Measurements from ENCODE around the gene ACE.

Gene ACE

GRCh38 chr17:63479495-63480184, 2.8 kb downstream of the ACE start:
- H3K4me3 Mint-ChIP-seq: peak overlapping the region in 2 of 3 experiments; percentile 36 to 45
- no peak for TF ChIP-seq CTCF (IDR thresholded peaks at IDR 0.05; ENCODE audit: unreplicated experiment in 3 of 3)
- H3K9me3 Mint-ChIP-seq: no peaks in the 10 kb centered on the region
- no peak overlapping the region for H3K27ac Mint-ChIP-seq
- H3K4me1 Mint-ChIP-seq: no peaks in the 10 kb centered on the region
- H3K27me3 Mint-ChIP-seq (ENCODE audit: low read depth): peaks cover 65% of the 10 kb centered on the region
- H3K36me3 Mint-ChIP-seq (ENCODE audit: low read depth): no peaks in the 10 kb centered on the region

- Mint-ChIP-seq H3K9me3 (no peaks in the 10 kb centered on the region), H3K27ac (no peak overlapping the region), H3K36me3 (ENCODE audit: low read depth) (no peaks in the 10 kb centered on the region), H3K4me3 (no peak overlapping the region), H3K4me1 (no peaks in the 10 kb centered on the region), H3K27me3 (ENCODE audit: low read depth) (peaks cover 58% of the 10 kb centered on the region)
- no peak for TF ChIP-seq CTCF (IDR thresholded peaks at IDR 0.05; ENCODE audit: unreplicated experiment in 3 of 3)
These were observed 3.4 kb downstream of the ACE start for GRCh38 chr17:63480192-63480784.

GRCh38 chr17:63480826-63481487, 4.1 kb downstream of the ACE start:
- Mint-ChIP-seq H3K27me3 (ENCODE audit: low read depth) (peaks cover 54% of the 10 kb centered on the region), H3K27ac (no peak overlapping the region), H3K9me3 (no peaks in the 10 kb centered on the region), H3K4me3 (no peak overlapping the region), H3K4me1 (no peaks in the 10 kb centered on the region), H3K36me3 (ENCODE audit: low read depth) (no peaks in the 10 kb centered on the region)
- no peak for TF ChIP-seq CTCF (IDR thresholded peaks at IDR 0.05; ENCODE audit: unreplicated experiment in 3 of 3)

- no peak for TF ChIP-seq CTCF (IDR thresholded peaks at IDR 0.05; ENCODE audit: unreplicated experiment in 3 of 3)
- no peak overlapping the region for H3K27ac Mint-ChIP-seq
- no peaks in the 10 kb centered on the region for H3K36me3 Mint-ChIP-seq (ENCODE audit: low read depth)
- no peaks in the 10 kb centered on the region for H3K9me3 Mint-ChIP-seq
- H3K27me3 Mint-ChIP-seq (ENCODE audit: low read depth): peaks cover 54% of the 10 kb centered on the region
- H3K4me1 Mint-ChIP-seq: no peaks in the 10 kb centered on the region
- H3K4me3 Mint-ChIP-seq: no peak overlapping the region
These were observed 4.6 kb downstream of the ACE start for GRCh38 chr17:63481488-63481870.

GRCh38 chr17:63482509-63482908, 5.6 kb downstream of the ACE start:
- Mint-ChIP-seq H3K4me1 (no peaks in the 10 kb centered on the region), H3K9me3 (no peaks in the 10 kb centered on the region), H3K27me3 (ENCODE audit: low read depth) (peaks cover 57% of the 10 kb centered on the region), H3K36me3 (ENCODE audit: low read depth) (no peaks in the 10 kb centered on the region), H3K27ac (no peak overlapping the region), H3K4me3 (no peak overlapping the region)
- TF ChIP-seq CTCF (IDR thresholded peaks at IDR 0.05; ENCODE audit: unreplicated experiment in 3 of 3): no peak
